ENCODE data around the gene KCNJ12.
"Not testable (repeated sequence)": the region's sequence is repeated elsewhere in the genome, so short reads cannot be mapped to it uniquely, and the experiment has no call there.

DNA sequence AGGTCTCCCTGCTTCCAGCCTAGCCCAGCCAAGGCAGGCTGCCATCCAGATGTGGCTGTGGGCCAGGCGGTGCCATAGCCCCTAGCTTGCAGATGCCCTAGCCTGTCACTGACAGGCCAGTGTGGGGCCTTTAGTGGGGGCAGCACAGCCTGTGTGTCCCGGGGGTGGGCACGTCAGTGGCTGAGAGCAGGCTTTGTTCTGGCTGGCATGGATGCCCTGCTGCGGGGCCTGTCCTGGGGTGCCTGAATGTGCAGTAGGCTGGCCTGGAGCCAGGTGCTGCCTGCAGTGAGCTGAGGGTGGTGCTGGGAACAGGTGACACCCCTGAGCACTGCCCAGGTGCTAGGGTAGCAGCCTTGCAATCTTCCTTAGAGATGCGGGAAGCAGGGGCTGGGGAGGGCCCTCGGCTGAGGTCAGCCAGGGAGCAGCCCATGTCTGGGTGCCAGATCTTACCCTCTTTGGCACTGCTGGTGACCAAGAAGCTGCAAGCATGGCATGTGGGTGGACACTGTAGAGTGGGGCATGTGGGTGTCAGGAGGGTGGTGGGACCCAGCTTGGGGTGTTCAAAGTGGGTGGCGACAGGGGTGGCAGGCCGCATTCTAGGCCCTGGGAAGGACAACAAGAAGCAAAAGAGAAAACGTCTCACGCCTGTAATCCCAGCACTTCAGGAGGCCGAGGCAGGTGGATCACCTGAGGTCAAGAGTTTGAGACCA is 37.6 kb downstream of the KCNJ12 start:
- TF ChIP-seq CTCF, POLR2A (IDR thresholded peaks at IDR 0.05): not testable (repeated sequence)
